ENCODE data around the gene HNRNPF.

The HNRNPF gene

GRCh38 chr10:43390333-43390732 is 18.7 kb downstream of the HNRNPF start:
- Histone ChIP-seq H3K27ac (0 out of 22 replicates have a peak overlapping the region, but pooled peaks of 1 of the 11 experiments have one; percentile 32), H3K27me3 (no peaks in the 10 kb centered on the region), H3K4me3 (no peak overlapping the region), H3K9ac (peak overlapping the region in 7 of 11 experiments; percentile 20 to 98 (median 31); a peak in 8 of 22 replicates), H3K4me2 (peak overlapping the region in 2 of 11 experiments; percentile 2 to 11; a peak in 3 of 22 replicates), H3K36me3 (peaks cover 95 to 100% (median 100%) of the 10 kb centered on the region in 11 experiments), H3K9me3 (replicated peaks in 1 of 11) (no peaks in the 10 kb centered on the region), H3K4me1 (peaks cover 30 to 74% (median 39%) of the 10 kb centered on the region in 10 experiments), H4K20me1 (peaks cover 100% of the 10 kb centered on the region in 11 experiments)
- no peak for TF ChIP-seq Cebpa-rat (IDR thresholded peaks at IDR 0.05)

GRCh38 chr10:43389867-43390266 is 19.1 kb downstream of the HNRNPF start:
- no peak for TF ChIP-seq Cebpa-rat (IDR thresholded peaks at IDR 0.05)
- Histone ChIP-seq H3K4me3 (no peak overlapping the region), H3K27ac (no peak overlapping the region), H3K9ac (peak overlapping the region in 4 of 11 experiments; percentile 25 to 98 (median 47); a peak in 4 of 22 replicates), H3K27me3 (no peaks in the 10 kb centered on the region), H3K36me3 (peaks cover 100% of the 10 kb centered on the region in 11 experiments), H3K4me1 (peaks cover 26 to 69% (median 35%) of the 10 kb centered on the region in 10 experiments), H3K4me2 (peak overlapping the region in 1 of 11 experiments; percentile 2; a peak in 2 of 22 replicates), H4K20me1 (peaks cover 100% of the 10 kb centered on the region in 11 experiments), H3K9me3 (replicated peaks in 1 of 11) (no peaks in the 10 kb centered on the region)

DNA sequence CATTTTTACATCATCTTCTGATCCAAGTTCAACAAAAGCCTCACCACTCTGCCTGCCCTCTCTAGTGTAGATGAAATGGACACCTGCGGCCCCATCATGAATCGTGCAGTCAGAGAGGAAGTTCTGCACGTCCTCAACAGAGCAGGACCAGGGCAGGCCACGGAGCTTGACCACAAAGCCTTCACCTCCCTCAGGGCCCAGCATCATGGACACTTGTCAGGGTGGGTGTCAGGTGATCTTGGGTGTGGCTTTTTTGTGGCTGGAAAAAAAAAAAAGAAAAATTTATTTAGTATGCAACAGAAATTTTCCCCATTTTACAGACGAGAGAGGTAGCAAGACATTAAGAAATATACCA is 21.3 kb downstream of the HNRNPF start:
- peaks cover 3 to 47% (median 14%) of the 10 kb centered on the region in 10 experiments; a peak in 18 of 20 replicates for H3K4me1 ChIP-seq
- no peaks in the 10 kb centered on the region for H3K27me3 ChIP-seq
- no peak overlapping the region for H3K27ac ChIP-seq
- no peak overlapping the region for H3K4me2 ChIP-seq
- TF ChIP-seq Cebpa-rat (IDR thresholded peaks at IDR 0.05): no peak
- peaks cover 81 to 87% (median 84%) of the 10 kb centered on the region in 11 experiments for H3K36me3 ChIP-seq
- H3K9me3 ChIP-seq (replicated peaks in 1 of 11): no peaks in the 10 kb centered on the region
- peaks cover 89 to 100% (median 99%) of the 10 kb centered on the region in 11 experiments for H4K20me1 ChIP-seq
- no peak overlapping the region for H3K4me3 ChIP-seq
- H3K9ac ChIP-seq: peak overlapping the region in 3 of 11 experiments; percentile 7 to 55 (median 34); a peak in 2 of 22 replicates

GRCh38 chr10:43386981-43387677 is 21.9 kb downstream of the HNRNPF start:
- Histone ChIP-seq H3K27me3 (no peaks in the 10 kb centered on the region), H3K9me3 (replicated peaks in 1 of 11) (no peaks in the 10 kb centered on the region), H3K4me3 (no peak overlapping the region), H3K27ac (no peak overlapping the region), H3K4me1 (peaks cover 0 to 42% (median 10%) of the 10 kb centered on the region in 10 experiments; a peak in 16 of 20 replicates), H3K36me3 (peaks cover 75 to 82% (median 79%) of the 10 kb centered on the region in 11 experiments), H4K20me1 (peaks cover 83 to 100% (median 97%) of the 10 kb centered on the region in 11 experiments), H3K9ac (peak overlapping the region in 2 of 11 experiments; percentile 7 to 55; a peak in 1 of 22 replicates), H3K4me2 (no peak overlapping the region)
- no peak for TF ChIP-seq Cebpa-rat (IDR thresholded peaks at IDR 0.05)

DNA sequence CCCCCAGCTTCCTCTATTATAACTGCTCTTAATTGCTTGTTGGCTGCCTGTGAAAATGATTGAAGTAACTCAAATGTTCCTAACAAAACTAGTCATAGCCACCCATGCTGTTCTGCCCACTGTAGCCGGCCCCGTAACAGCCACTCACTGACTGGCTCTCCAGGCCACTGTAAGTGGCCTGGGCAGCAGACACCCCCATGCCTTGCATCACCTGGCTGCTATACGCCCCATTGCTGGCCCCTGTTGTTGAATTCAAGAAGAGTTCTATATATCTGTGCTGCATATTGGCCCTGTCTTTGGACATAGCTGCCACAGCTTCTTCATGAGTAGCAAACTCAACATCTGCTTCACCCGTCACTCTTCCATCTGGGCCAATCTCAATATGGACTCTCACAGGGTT is 22.4 kb downstream of the HNRNPF start:
- H3K9ac ChIP-seq: no peak overlapping the region
- peaks cover 78 to 96% (median 91%) of the 10 kb centered on the region in 11 experiments for H4K20me1 ChIP-seq
- H3K4me3 ChIP-seq: no peak overlapping the region
- no peak overlapping the region for H3K27ac ChIP-seq
- H3K27me3 ChIP-seq: no peaks in the 10 kb centered on the region
- peaks cover 0 to 36% (median 8%) of the 10 kb centered on the region in 10 experiments; a peak in 15 of 20 replicates for H3K4me1 ChIP-seq
- H3K4me2 ChIP-seq: no peak overlapping the region
- peaks cover 70 to 76% (median 73%) of the 10 kb centered on the region in 11 experiments for H3K36me3 ChIP-seq
- H3K9me3 ChIP-seq (replicated peaks in 1 of 11): no peaks in the 10 kb centered on the region
- no peak for TF ChIP-seq Cebpa-rat (IDR thresholded peaks at IDR 0.05)

DNA sequence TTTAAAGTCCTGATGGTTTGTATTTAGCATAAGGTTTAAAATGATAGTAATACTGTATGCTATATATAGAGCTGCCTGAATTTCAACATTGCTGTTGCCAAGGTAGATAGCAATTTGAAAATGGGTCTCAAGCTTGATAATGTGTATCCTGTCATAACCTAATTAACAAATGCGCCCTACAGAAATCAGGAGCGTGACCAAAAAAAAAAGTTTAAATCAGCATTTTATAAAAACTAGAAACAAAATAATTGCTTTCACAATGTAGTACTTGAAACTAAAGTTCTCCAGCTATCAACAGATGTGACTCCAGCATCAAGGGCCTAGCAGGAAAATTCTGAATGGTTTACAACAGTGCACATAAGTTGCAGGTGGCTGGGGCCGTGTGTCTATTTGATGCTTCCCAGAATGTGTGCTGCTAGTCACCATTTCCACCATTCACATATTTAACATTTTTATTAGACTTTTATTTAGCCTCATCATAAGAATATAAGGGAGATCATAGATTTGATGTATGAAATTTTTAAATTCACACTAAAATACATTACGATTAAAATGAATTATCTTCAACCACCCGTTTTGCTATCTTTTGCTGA is 23.5 kb downstream of the HNRNPF start:
- peaks cover 59 to 66% (median 62%) of the 10 kb centered on the region in 11 experiments for H3K36me3 ChIP-seq
- no peaks in the 10 kb centered on the region for H3K9me3 ChIP-seq (replicated peaks in 1 of 11)
- no peak overlapping the region for H3K4me3 ChIP-seq
- H3K27ac ChIP-seq: no peak overlapping the region
- no peak overlapping the region for H3K4me2 ChIP-seq
- peaks cover 67 to 85% (median 81%) of the 10 kb centered on the region in 11 experiments for H4K20me1 ChIP-seq
- no peak for TF ChIP-seq Cebpa-rat (IDR thresholded peaks at IDR 0.05)
- H3K27me3 ChIP-seq: no peaks in the 10 kb centered on the region
- H3K4me1 ChIP-seq: peaks cover 0 to 26% (median 6%) of the 10 kb centered on the region in 10 experiments; a peak in 11 of 20 replicates
- H3K9ac ChIP-seq: no peak overlapping the region

- H3K4me1 ChIP-seq: peaks cover 0 to 18% (median 0%) of the 10 kb centered on the region in 10 experiments; a peak in 5 of 20 replicates
- no peaks in the 10 kb centered on the region for H3K27me3 ChIP-seq
- no peak overlapping the region for H3K4me3 ChIP-seq
- no peak for TF ChIP-seq Cebpa-rat (IDR thresholded peaks at IDR 0.05)
- peaks cover 57 to 76% (median 71%) of the 10 kb centered on the region in 11 experiments for H4K20me1 ChIP-seq
- peaks cover 49 to 56% (median 53%) of the 10 kb centered on the region in 11 experiments for H3K36me3 ChIP-seq
- H3K9ac ChIP-seq: no peak overlapping the region; a peak in 1 of 22 replicates
- H3K4me2 ChIP-seq: no peak overlapping the region
- H3K27ac ChIP-seq: no peak overlapping the region
- no peaks in the 10 kb centered on the region for H3K9me3 ChIP-seq (replicated peaks in 1 of 11)
Measured at GRCh38 chr10:43384252-43385221, 24.4 kb downstream of the HNRNPF start.

DNA sequence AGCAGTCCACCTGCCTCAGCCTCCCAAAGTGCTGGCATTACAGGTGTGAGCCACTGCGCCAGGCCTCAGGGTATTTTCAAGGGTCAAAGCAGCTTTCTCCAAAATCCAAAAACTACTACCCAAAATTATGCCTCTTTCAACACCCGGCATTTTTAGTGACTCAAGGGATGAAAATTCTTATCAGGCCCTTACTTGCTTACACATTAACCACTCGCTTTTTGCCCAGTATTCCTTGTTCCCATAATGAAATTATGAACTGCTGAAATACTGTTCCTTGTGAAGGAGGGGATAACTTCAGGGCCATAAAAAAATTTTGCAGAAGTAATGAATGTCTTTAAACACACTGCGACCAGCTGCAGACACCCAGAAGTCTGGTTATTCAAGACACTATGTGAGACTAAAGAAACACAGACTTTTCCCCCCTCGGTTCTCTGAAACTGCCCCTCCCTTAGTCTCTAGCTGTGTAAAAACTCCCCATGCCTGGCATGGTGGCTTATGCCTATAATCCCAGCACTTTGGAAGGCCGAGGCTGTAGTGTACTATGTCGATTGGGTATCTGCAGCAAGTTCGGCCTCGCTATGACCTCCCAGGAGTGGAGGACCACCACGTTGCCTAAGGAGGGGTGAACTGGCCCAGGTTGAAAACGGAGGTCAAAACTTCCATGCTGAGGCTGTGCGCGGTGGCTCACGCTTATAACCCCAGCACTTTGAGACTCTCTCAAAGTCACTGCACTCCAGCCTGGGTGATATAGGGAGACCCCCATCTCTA is 25.6 kb downstream of the HNRNPF start:
- H4K20me1 ChIP-seq: peaks cover 46 to 64% (median 59%) of the 10 kb centered on the region in 11 experiments
- no peak overlapping the region for H3K4me3 ChIP-seq
- no peak overlapping the region for H3K27ac ChIP-seq
- TF ChIP-seq Cebpa-rat (IDR thresholded peaks at IDR 0.05): no peak
- H3K9ac ChIP-seq: no peak overlapping the region
- H3K9me3 ChIP-seq (replicated peaks in 1 of 11): no peaks in the 10 kb centered on the region
- peaks cover 0 to 11% (median 0%) of the 10 kb centered on the region in 10 experiments; a peak in 4 of 20 replicates for H3K4me1 ChIP-seq
- H3K36me3 ChIP-seq: peaks cover 38 to 45% (median 41%) of the 10 kb centered on the region in 11 experiments
- H3K27me3 ChIP-seq: no peaks in the 10 kb centered on the region
- H3K4me2 ChIP-seq: no peak overlapping the region

All from BLaER1 treated with 17β-estradiol and CSF1 and Interleukin-3, amounts not matched to agents 10 nM and 100 nM (cell line).